ENCODE data around the gene HPCAL1. TPM values are rescaled to one million over a fixed set of nuclear protein-coding genes. Genes with fewer than 3 reads are reported as not detected.

HPCAL1 gene
- total RNA-seq, 1 donor from 2014 or later, result 17.3 TPM

DNA sequence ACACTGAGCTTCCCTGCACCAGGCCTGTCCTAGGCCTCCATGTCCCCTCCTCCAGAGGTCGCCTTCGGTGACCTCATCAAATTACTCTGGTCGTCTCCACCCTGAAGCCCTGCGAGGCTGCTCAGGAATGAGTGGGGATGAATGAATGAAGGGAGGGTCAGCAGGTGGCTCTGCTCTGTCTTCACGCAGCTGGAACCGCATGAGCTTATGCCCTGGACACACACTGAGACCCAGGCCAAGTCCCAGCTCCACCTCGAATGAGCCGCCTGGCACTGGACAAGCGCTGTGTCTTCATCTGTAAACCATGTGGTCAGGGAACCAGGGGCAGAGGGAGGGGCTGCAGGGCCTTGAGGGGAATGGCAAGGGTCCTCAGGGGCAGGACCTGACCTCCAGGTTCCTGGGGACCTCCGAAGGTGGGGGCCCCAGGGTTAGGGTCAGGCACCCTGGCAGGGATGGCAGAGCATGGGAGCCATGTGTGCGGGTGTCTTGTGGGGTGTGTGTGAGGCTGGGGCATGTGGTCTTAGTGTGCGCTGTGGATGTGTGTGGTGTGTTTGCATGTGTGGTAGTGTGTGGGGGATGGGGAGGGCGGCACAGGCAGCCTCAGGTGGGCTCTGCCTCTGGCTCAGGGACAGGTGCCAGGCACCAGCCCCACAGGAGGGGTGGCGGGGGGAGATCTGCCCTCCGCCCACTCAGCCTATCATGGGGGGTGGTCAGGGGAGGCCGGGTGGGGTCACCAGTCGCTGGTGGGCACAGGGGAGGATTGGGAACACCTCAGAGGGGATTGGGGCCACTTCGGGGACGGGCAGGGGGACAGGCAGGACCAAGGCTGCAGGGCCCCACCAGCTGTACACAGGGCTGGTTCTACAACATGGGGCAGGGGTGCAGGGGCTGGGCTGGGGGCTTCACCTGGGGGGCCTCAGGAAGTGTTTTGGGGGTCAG lies 131.5 kb downstream of the HPCAL1 start:
- Mint-ChIP-seq H3K4me3 (no peak overlapping the region), H3K4me1 (peaks cover 12% of the 10 kb centered on the region), H3K36me3 (ENCODE audit: low read depth) (no peaks in the 10 kb centered on the region), H3K27ac (ENCODE audit: unreplicated experiment) (no peak overlapping the region), H3K27me3 (ENCODE audit: low read depth) (peaks cover 8% of the 10 kb centered on the region), H3K9me3 (no peaks in the 10 kb centered on the region)
- TF ChIP-seq, protein P1, sequence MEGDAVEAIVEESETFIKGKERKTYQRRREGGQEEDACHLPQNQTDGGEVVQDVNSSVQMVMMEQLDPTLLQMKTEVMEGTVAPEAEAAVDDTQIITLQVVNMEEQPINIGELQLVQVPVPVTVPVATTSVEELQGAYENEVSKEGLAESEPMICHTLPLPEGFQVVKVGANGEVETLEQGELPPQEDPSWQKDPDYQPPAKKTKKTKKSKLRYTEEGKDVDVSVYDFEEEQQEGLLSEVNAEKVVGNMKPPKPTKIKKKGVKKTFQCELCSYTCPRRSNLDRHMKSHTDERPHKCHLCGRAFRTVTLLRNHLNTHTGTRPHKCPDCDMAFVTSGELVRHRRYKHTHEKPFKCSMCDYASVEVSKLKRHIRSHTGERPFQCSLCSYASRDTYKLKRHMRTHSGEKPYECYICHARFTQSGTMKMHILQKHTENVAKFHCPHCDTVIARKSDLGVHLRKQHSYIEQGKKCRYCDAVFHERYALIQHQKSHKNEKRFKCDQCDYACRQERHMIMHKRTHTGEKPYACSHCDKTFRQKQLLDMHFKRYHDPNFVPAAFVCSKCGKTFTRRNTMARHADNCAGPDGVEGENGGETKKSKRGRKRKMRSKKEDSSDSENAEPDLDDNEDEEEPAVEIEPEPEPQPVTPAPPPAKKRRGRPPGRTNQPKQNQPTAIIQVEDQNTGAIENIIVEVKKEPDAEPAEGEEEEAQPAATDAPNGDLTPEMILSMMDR (conservative IDR thresholded peaks at IDR 0.05), result no peak
- no peak for DNase-seq (ENCODE audit: low read depth, low spot score)

DNA sequence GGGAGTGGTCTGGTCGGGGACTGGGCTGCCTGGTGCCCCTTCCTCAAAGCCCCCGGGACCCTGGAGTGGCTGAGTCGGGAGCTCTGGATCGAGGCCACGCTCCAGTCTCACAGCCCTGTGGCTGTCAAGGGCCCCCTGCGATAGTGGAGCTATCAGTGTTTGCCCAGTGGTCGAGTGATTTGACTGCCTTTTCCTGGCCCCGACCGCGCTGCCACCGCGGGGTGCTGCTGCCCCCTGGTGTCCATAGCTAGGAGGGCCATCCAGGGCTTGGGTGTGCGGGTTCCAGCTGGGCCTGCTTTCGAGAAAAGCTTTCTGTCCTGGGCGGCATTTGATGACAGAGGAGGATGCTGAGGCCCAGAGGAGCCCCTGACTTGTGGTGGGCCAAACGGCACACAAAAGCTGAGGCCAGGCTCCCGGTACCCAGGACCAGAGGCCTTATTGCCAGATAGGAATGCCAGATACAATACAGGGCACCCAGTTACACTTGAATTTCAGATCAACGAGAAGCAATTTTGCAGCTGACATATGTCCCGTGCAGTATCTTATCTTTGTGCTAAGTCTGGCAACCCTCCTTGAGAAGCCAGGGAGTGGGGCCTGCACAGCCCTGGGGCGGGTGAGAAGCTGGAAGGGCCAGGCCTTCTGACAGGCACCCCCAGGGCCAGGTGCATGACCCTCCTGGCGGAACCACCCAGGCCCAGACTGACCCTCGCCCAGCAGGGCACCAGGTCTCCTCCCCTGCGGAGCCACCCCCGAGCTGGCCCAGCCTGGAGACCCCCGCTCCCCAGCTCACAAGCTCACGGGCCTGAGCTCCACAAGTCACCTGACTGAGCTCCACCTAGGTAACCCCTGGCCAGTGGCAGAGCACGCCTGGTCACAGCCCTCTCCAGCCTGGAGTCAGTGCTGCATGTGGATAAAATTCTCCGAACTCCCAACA lies 132.4 kb downstream of the HPCAL1 start:
- no peaks in the 10 kb centered on the region for H3K9me3 Mint-ChIP-seq
- H3K36me3 Mint-ChIP-seq (ENCODE audit: low read depth), result no peaks in the 10 kb centered on the region
- peaks cover 8% of the 10 kb centered on the region for H3K27me3 Mint-ChIP-seq (ENCODE audit: low read depth)
- H3K4me3 Mint-ChIP-seq, result peak overlapping the region; percentile 83
- TF ChIP-seq, protein P1 (conservative IDR thresholded peaks at IDR 0.05), result peak; percentile 98
- no peak overlapping the region for H3K27ac Mint-ChIP-seq (ENCODE audit: unreplicated experiment)
- peaks cover 12% of the 10 kb centered on the region for H3K4me1 Mint-ChIP-seq
- peak; percentile 88 for DNase-seq (ENCODE audit: low read depth, low spot score)

DNA sequence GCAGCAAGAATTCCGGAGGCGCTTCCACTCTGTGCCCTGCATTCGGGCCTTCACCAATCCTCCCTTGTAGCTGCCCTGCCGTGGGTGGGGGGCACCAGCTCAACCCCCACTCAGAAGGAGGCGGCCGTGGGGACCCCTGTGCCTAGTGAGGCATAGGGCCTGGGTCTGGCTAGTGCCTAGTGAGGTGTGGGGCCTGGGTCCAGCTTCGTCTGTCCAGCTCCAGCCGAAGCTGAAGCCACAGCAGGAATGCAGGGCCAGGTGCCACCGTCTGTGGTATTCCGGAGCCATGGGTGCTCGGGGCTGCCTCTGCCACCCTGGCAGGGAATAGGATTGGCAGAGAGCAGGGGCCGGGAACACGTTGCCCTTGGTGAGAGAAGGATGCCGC lies 133.1 kb downstream of the HPCAL1 start:
- peaks cover 8% of the 10 kb centered on the region for H3K27me3 Mint-ChIP-seq (ENCODE audit: low read depth)
- DNase-seq (ENCODE audit: low read depth, low spot score), result no peak
- TF ChIP-seq, protein P1 (conservative IDR thresholded peaks at IDR 0.05), result no peak
- no peaks in the 10 kb centered on the region for H3K9me3 Mint-ChIP-seq
- H3K4me1 Mint-ChIP-seq, result peaks cover 12% of the 10 kb centered on the region
- H3K27ac Mint-ChIP-seq (ENCODE audit: unreplicated experiment), result no peak overlapping the region
- H3K4me3 Mint-ChIP-seq, result no peak overlapping the region
- no peaks in the 10 kb centered on the region for H3K36me3 Mint-ChIP-seq (ENCODE audit: low read depth)

DNA sequence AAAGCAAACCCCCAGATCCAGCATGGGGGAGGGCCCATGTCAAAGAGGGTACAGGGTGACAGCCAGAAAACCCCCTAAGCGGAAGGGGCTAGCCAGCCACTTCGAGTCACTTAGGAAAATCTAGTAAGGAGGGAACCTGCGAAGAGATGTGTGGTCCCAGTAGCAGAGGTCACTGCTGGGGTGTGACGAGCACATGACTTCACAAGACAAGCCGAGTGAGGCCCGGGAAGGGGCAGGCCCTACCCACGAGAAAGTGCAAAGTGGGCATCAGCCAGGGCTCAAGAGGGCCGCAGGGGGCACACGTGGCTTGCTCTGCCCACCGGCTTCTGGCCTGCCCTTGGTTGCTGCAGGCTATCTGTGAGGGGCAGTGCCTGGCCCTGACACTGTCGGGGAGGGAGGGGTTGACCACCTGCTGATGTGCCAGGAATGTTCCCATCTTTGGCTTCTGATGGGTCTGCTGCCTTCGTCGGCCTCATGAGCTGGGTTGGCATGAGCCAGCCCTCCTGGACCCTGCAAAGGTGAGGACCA lies 133.9 kb downstream of the HPCAL1 start:
- no peaks in the 10 kb centered on the region for H3K36me3 Mint-ChIP-seq (ENCODE audit: low read depth)
- H3K27ac Mint-ChIP-seq (ENCODE audit: unreplicated experiment), result no peak overlapping the region
- no peaks in the 10 kb centered on the region for H3K9me3 Mint-ChIP-seq
- peaks cover 12% of the 10 kb centered on the region for H3K4me1 Mint-ChIP-seq
- DNase-seq (ENCODE audit: low read depth, low spot score), result no peak
- H3K4me3 Mint-ChIP-seq, result no peak overlapping the region
- TF ChIP-seq, protein P1 (conservative IDR thresholded peaks at IDR 0.05), result no peak
- peaks cover 8% of the 10 kb centered on the region for H3K27me3 Mint-ChIP-seq (ENCODE audit: low read depth)

DNA sequence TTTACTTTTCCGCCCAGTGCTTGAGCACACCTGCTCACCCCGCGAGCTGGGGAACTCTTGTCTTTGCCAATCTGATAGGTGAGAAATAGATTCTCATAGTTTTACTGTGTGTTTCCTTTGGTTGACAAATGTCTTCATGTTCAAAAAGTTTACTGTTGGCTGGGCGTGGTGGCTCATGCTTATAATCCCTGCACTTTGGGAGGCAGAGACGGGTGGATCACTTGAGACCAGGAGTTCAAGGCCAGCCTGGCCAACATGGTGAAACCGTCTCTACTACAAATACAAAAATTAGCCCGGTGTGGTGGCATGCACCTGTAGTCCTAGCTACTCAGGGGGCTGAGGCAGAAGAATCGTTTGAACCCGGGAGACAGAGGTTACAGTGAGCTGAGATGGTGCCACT lies 135.1 kb downstream of the HPCAL1 start:
- peaks cover 8% of the 10 kb centered on the region for H3K27me3 Mint-ChIP-seq (ENCODE audit: low read depth)
- TF ChIP-seq, protein P1 (conservative IDR thresholded peaks at IDR 0.05), result no peak

More for the DNA sequence above, 135.1 kb downstream of the HPCAL1 start:
- Mint-ChIP-seq H3K4me1 (peaks cover 12% of the 10 kb centered on the region), H3K36me3 (ENCODE audit: low read depth) (peaks cover 5% of the 10 kb centered on the region), H3K27ac (ENCODE audit: unreplicated experiment) (no peak overlapping the region), H3K4me3 (no peak overlapping the region), H3K9me3 (no peaks in the 10 kb centered on the region)
- DNase-seq (ENCODE audit: low read depth, low spot score), result no peak

Measured in neural crest cell (in vitro differentiated cells).